Calu3 (cell line): ENCODE results near the gene CTNNBIP1. TPM values are rescaled to one million over a fixed set of nuclear protein-coding genes. Genes with fewer than 3 reads are reported as not detected.

Experiments used
- BruUV-seq: library from RNA; stranded (reverse); fragments of 400-500 nt; replicated peaks from 2 replicates; lab custom pipeline; 2021; lab: Mats Ljungman, UMichigan
- CTCF ChIA-PET: fragments of 300-600 bp; sonication (Branson Sonifier 250); formaldehyde crosslinking; loops from one replicate; lab custom pipeline; 2022; ENCODE audit warnings: antibody characterized with exemption; lab: Charles Lee
- DNase-seq: peaks from one replicate; pipeline ENCODE4 v3.0.0; 2022
- H3K27ac Mint-ChIP-seq: one replicate; pipeline ENCODE4 v1.8.0; 2022; ENCODE audit warnings: mixed read lengths; ENCODE audit not compliant: unreplicated experiment
- H3K27me3 Mint-ChIP-seq: one replicate; pipeline ENCODE4 v1.8.0; 2022; ENCODE audit warnings: mixed read lengths; ENCODE audit not compliant: unreplicated experiment
- H3K36me3 Mint-ChIP-seq: one replicate; pipeline ENCODE4 v1.8.0; 2022; ENCODE audit warnings: mild to moderate bottlenecking, moderate library complexity, mixed read lengths; ENCODE audit not compliant: insufficient read depth, unreplicated experiment
- H3K4me1 Mint-ChIP-seq: one replicate; pipeline ENCODE4 v1.8.0; 2022; ENCODE audit warnings: mild to moderate bottlenecking, low read depth, mixed read lengths; ENCODE audit not compliant: unreplicated experiment
- H3K4me3 Mint-ChIP-seq: one replicate; pipeline ENCODE4 v1.8.0; 2022; ENCODE audit warnings: mild to moderate bottlenecking, low read depth, moderate library complexity, mixed read lengths; ENCODE audit not compliant: unreplicated experiment
- H3K9me3 Mint-ChIP-seq: one replicate; pipeline ENCODE4 v1.8.0; 2022; ENCODE audit warnings: low read depth, mixed read lengths; ENCODE audit not compliant: unreplicated experiment
- intact Hi-C: fragments of 100-400 bp; cut with micrococcal nuclease; formaldehyde crosslinking; loops from one replicate; pipeline ENCODE4 v1.10.0; 2022; ENCODE audit not compliant: unreplicated experiment
- total RNA-seq: library from RNA; stranded (reverse); gene quantifications from 2 replicates; pipeline ENCODE4 v1.2.3, GENCODE V29; 2022
- TF ChIP-seq, protein P1 (sequence below): fragments of 200-600 bp; IDR thresholded peaks from one replicate; pipeline ENCODE4 v1.8.0; 2022; ENCODE audit warnings: antibody characterized with exemption; ENCODE audit not compliant: unreplicated experiment

CTNNBIP1 gene
- total RNA-seq, 1 experiment from 2014 or later, result 11.8 TPM

DNA sequence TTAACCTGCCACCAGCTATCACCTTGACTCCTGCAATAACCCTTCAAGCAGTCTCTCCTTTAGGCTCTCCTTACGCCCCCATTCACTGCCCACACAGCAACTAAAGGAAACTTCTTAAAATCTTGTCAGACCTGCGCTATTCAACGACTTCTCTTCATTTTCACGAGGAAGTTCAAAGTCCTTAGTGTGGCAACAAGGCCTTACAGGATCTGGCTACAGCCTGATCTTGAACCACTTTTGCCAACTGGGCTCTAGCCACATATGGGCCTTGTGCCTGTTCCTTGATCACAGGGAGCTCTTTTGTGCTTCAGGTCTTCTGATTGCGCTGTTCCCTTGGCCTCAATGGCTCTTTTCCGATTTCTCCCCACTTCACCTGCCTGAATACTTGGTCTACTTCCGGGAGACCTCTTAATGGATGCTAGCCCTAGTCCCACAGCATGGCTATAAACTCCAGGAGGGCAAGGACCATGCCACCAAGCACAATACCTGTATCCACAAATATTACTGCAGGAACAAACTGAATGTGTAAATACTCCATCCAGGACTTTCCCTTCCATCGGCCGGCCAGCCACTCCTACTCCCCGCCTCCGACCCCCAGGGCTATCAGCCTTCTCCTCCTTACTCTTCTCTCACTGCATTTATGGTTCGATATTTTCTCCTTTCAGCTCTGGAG lies 2.3 kb upstream of the CTNNBIP1 start:
- no peak overlapping the region for H3K27ac Mint-ChIP-seq
- CTCF ChIA-PET, result no interaction called here
- intact Hi-C loops, result no loop called here
- peak overlapping the region; percentile 24 for H3K4me3 Mint-ChIP-seq
- H3K36me3 Mint-ChIP-seq, result peaks cover 22% of the 10 kb centered on the region
- TF ChIP-seq, protein P1, sequence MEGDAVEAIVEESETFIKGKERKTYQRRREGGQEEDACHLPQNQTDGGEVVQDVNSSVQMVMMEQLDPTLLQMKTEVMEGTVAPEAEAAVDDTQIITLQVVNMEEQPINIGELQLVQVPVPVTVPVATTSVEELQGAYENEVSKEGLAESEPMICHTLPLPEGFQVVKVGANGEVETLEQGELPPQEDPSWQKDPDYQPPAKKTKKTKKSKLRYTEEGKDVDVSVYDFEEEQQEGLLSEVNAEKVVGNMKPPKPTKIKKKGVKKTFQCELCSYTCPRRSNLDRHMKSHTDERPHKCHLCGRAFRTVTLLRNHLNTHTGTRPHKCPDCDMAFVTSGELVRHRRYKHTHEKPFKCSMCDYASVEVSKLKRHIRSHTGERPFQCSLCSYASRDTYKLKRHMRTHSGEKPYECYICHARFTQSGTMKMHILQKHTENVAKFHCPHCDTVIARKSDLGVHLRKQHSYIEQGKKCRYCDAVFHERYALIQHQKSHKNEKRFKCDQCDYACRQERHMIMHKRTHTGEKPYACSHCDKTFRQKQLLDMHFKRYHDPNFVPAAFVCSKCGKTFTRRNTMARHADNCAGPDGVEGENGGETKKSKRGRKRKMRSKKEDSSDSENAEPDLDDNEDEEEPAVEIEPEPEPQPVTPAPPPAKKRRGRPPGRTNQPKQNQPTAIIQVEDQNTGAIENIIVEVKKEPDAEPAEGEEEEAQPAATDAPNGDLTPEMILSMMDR, result no peak
- no peaks in the 10 kb centered on the region for H3K9me3 Mint-ChIP-seq
- no peaks in the 10 kb centered on the region for H3K27me3 Mint-ChIP-seq
- no peak for DNase-seq
- peaks cover 41% of the 10 kb centered on the region for H3K4me1 Mint-ChIP-seq
- no TSS peak for BruUV-seq

DNA sequence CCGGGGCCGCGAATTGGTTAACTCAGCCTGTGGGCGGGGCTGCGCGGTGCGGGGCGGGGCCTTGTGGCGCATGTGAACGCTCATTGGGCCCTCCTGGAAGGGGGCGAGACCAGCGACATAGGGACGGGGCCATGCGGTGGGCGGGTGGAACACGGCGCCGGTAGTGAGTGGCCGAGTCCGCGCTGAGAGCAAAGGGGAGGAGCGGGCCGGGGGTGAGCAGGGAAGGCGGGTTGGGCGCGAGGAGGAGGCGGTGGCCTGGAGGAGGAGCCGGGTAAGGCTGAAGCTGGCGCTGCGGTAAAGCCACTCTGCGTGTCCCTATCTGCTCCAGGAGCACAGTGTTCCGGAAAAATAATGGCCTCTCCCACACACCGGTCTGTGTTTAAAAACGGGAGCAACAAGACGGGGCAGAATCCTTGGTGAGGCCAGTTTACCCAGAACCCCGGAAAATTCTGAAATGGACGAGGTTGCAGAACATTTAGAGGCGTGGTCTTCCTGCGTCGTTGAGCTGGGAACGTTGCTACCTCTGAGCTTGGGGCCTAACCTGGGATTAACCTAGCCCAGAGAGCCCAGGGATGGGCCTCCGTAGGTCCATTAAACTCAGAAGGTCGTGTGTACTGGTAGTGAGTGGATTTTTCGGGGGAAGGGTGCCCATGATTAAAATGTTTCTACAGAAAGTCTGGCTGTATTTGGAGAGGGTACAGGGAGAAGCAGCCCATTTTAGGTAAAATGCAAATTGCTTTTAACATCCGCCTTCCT lies 532 bp upstream of the CTNNBIP1 start:
- Mint-ChIP-seq H3K4me1 (peaks cover 43% of the 10 kb centered on the region), H3K36me3 (peaks cover 22% of the 10 kb centered on the region), H3K9me3 (no peaks in the 10 kb centered on the region), H3K4me3 (peak overlapping the region; percentile 89), H3K27ac (peak overlapping the region; percentile 88), H3K27me3 (no peaks in the 10 kb centered on the region)
- DNase-seq, result peak; percentile 99
- TF ChIP-seq, protein P1, result no peak
- BruUV-seq, result no TSS peak
- CTCF ChIA-PET, result interaction anchor here (0.6 to 1.2 kb wide), 2 partner anchors 32 to 58 kb away, joined by 4 to 6 read pairs; no protein-coding TSS in a partner anchor
- intact Hi-C loops, result no loop called here

DNA sequence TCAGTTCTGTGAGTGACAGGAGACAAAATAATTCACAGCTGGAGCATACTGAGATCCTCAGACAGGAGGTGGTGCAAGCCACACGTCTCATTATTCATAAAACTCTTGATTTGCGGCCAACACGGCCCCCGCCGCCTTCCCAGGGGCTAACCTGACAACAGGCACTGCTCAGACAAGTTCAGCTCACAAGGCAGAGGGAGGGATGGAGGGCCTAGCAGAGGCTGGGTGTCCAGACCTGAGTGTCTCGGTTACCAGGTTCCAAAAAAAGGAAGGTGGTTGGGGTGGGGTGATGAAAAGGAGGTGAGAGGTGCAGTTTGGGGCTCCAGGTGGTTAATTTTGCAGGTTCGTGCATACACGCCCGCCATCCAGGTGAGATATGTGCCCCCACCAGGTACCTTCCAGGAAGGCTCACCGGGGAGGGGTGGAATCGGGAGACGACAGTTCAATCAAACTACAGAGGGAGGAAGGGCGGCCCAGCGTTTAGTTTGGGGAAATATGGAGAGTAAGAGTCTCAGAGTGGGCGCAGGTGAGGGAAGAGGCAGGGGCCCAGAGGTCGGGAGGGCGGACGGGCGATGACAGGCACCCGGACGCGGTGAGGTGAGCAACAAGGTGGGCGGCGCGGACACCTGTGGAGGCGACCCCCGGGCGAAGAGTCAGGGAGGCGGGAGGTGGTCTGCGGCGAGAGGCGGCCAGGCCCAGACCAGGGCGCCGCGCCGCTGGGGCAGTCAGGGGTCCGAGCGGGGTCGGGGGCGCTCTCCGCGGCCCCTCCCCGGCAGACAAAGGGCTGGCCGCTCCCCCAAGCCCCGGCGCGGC lies 629 bp downstream of the CTNNBIP1 start:
- Mint-ChIP-seq H3K9me3 (no peaks in the 10 kb centered on the region), H3K4me1 (peaks cover 38% of the 10 kb centered on the region), H3K36me3 (peaks cover 22% of the 10 kb centered on the region), H3K27ac (peak overlapping the region; percentile 87), H3K27me3 (no peaks in the 10 kb centered on the region), H3K4me3 (peak overlapping the region; percentile 87)
- DNase-seq, result peak; percentile 14
- CTCF ChIA-PET, result no interaction called here
- intact Hi-C loops, result no loop called here
- no TSS peak for BruUV-seq
- TF ChIP-seq, protein P1, result no peak

DNA sequence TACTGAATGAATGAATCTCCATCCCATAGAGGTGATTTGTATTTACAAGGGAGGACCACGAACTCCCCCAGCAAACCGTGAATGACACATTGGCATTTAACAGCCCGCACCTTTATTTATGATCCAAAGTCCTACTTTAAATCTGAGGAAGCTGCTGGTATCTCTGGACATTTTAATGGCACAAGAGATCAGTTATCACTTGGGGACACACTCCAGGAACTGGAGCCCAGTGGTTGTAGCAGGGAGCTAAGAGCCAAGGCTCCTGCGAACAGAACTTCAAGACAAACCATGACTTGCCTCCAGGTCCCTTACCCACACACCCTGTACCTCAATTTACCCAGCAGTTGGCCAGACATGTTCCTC lies 1.2 kb downstream of the CTNNBIP1 start:
- TF ChIP-seq, protein P1, result no peak
- intact Hi-C loops, result no loop called here
- Mint-ChIP-seq H3K4me1 (peaks cover 33% of the 10 kb centered on the region), H3K4me3 (peak overlapping the region; percentile 87), H3K9me3 (no peaks in the 10 kb centered on the region), H3K36me3 (peaks cover 22% of the 10 kb centered on the region), H3K27me3 (no peaks in the 10 kb centered on the region), H3K27ac (no peak overlapping the region)
- TSS peak; percentile 67 for BruUV-seq
- CTCF ChIA-PET, result no interaction called here
- no peak for DNase-seq
